Measurements from ENCODE around the gene DBNDD1. TPM values are rescaled to one million over a fixed set of nuclear protein-coding genes. Genes with fewer than 3 reads are reported as not detected.

DBNDD1 gene
- total and polyA plus RNA-seq, 2 experiments from 2014 or later = 63.3 to 90.8 TPM

DNA sequence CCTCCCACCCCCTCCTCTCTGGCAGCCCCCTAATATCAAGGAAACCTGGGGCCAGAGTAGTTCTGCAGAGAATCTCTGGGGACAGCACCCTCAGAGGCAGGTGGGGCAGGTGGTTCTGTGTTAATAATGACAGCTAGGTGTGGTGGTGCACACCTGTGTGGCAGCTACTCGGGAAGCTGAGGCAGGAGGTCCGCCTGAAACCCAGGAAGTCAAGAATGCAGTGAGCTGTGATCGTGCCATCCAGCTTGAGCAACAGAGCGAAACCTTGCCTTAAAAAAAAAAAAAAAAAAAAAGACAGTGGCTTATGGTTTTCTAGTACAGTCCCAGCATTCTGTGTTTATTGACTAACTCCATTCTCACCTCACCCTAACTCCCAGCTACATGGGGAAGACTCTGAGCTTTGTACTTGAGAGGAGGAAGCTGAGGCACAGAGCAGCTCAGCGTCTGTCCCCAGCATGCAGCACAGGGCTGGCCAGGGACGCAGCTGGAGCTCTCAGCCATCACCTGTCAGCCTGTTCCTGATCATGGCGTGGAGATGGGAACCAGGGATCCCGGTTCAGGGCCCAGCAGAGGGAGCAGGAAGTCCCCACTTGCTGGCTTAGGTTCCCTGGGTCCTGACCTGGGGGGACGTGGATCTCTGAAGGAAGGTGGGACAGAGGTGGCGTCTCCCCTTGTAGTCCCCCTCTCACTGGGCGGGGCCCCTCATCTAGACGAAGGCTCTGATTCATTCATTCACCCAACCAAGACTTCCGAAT, 6.1 kb downstream of the DBNDD1 start (continued):
- TF ChIP-seq, protein P1, sequence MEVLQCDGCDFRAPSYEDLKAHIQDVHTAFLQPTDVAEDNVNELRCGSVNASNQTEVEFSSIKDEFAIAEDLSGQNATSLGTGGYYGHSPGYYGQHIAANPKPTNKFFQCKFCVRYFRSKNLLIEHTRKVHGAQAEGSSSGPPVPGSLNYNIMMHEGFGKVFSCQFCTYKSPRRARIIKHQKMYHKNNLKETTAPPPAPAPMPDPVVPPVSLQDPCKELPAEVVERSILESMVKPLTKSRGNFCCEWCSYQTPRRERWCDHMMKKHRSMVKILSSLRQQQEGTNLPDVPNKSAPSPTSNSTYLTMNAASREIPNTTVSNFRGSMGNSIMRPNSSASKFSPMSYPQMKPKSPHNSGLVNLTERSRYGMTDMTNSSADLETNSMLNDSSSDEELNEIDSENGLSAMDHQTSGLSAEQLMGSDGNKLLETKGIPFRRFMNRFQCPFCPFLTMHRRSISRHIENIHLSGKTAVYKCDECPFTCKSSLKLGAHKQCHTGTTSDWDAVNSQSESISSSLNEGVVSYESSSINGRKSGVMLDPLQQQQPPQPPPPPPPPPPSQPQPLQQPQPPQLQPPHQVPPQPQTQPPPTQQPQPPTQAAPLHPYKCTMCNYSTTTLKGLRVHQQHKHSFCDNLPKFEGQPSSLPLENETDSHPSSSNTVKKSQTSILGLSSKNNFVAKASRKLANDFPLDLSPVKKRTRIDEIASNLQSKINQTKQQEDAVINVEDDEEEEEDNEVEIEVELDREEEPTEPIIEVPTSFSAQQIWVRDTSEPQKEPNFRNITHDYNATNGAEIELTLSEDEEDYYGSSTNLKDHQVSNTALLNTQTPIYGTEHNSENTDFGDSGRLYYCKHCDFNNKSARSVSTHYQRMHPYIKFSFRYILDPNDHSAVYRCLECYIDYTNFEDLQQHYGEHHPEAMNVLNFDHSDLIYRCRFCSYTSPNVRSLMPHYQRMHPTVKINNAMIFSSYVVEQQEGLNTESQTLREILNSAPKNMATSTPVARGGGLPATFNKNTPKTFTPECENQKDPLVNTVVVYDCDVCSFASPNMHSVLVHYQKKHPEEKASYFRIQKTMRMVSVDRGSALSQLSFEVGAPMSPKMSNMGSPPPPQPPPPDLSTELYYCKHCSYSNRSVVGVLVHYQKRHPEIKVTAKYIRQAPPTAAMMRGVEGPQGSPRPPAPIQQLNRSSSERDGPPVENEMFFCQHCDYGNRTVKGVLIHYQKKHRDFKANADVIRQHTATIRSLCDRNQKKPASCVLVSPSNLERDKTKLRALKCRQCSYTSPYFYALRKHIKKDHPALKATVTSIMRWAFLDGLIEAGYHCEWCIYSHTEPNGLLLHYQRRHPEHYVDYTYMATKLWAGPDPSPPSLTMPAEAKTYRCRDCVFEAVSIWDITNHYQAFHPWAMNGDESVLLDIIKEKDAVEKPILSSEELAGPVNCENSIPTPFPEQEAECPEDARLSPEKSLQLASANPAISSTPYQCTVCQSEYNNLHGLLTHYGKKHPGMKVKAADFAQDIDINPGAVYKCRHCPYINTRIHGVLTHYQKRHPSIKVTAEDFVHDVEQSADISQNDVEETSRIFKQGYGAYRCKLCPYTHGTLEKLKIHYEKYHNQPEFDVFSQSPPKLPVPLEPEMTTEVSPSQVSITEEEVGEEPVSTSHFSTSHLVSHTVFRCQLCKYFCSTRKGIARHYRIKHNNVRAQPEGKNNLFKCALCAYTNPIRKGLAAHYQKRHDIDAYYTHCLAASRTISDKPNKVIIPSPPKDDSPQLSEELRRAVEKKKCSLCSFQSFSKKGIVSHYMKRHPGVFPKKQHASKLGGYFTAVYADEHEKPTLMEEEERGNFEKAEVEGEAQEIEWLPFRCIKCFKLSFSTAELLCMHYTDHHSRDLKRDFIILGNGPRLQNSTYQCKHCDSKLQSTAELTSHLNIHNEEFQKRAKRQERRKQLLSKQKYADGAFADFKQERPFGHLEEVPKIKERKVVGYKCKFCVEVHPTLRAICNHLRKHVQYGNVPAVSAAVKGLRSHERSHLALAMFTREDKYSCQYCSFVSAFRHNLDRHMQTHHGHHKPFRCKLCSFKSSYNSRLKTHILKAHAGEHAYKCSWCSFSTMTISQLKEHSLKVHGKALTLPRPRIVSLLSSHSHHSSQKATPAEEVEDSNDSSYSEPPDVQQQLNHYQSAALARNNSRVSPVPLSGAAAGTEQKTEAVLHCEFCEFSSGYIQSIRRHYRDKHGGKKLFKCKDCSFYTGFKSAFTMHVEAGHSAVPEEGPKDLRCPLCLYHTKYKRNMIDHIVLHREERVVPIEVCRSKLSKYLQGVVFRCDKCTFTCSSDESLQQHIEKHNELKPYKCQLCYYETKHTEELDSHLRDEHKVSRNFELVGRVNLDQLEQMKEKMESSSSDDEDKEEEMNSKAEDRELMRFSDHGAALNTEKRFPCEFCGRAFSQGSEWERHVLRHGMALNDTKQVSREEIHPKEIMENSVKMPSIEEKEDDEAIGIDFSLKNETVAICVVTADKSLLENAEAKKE (CRISPR knock-in tag; IDR thresholded peaks at IDR 0.05) = no peak
- TF ChIP-seq, protein P2, sequence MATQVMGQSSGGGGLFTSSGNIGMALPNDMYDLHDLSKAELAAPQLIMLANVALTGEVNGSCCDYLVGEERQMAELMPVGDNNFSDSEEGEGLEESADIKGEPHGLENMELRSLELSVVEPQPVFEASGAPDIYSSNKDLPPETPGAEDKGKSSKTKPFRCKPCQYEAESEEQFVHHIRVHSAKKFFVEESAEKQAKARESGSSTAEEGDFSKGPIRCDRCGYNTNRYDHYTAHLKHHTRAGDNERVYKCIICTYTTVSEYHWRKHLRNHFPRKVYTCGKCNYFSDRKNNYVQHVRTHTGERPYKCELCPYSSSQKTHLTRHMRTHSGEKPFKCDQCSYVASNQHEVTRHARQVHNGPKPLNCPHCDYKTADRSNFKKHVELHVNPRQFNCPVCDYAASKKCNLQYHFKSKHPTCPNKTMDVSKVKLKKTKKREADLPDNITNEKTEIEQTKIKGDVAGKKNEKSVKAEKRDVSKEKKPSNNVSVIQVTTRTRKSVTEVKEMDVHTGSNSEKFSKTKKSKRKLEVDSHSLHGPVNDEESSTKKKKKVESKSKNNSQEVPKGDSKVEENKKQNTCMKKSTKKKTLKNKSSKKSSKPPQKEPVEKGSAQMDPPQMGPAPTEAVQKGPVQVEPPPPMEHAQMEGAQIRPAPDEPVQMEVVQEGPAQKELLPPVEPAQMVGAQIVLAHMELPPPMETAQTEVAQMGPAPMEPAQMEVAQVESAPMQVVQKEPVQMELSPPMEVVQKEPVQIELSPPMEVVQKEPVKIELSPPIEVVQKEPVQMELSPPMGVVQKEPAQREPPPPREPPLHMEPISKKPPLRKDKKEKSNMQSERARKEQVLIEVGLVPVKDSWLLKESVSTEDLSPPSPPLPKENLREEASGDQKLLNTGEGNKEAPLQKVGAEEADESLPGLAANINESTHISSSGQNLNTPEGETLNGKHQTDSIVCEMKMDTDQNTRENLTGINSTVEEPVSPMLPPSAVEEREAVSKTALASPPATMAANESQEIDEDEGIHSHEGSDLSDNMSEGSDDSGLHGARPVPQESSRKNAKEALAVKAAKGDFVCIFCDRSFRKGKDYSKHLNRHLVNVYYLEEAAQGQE (IDR thresholded peaks at IDR 0.05; ENCODE audit: unreplicated experiment) = no peak
- TF ChIP-seq, protein P3, sequence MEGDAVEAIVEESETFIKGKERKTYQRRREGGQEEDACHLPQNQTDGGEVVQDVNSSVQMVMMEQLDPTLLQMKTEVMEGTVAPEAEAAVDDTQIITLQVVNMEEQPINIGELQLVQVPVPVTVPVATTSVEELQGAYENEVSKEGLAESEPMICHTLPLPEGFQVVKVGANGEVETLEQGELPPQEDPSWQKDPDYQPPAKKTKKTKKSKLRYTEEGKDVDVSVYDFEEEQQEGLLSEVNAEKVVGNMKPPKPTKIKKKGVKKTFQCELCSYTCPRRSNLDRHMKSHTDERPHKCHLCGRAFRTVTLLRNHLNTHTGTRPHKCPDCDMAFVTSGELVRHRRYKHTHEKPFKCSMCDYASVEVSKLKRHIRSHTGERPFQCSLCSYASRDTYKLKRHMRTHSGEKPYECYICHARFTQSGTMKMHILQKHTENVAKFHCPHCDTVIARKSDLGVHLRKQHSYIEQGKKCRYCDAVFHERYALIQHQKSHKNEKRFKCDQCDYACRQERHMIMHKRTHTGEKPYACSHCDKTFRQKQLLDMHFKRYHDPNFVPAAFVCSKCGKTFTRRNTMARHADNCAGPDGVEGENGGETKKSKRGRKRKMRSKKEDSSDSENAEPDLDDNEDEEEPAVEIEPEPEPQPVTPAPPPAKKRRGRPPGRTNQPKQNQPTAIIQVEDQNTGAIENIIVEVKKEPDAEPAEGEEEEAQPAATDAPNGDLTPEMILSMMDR (conservative IDR thresholded peaks at IDR 0.05; ENCODE audit: low read depth in 2 of 2) = no peak
